ENCODE measurements around the gene HBZ. TPM values are rescaled to one million over a fixed set of nuclear protein-coding genes. Genes with fewer than 3 reads are reported as not detected.
"Not testable (repeated sequence)": the region's sequence is repeated elsewhere in the genome, so short reads cannot be mapped to it uniquely, and the experiment has no call there.

HBZ gene
- total RNA-seq, 4 donors from 2014 or later: 0.76 TPM; not detected in 3

GRCh38 chr16:155031-155398 is 2.6 kb downstream of the HBZ start:
- intact Hi-C loops (cut with DNase I; ENCODE audit: low total_unique reads): no loop called here
- Histone ChIP-seq H3K27me3 (peaks cover 5 to 20% of the 10 kb centered on the region in 2 donors), H3K4me3 (no peak overlapping the region), H3K36me3 (no peaks in the 10 kb centered on the region), H3K4me1 (peaks cover 0 to 6% of the 10 kb centered on the region in 2 donors), H3K27ac (no peak overlapping the region), H3K9me3 (no peaks in the 10 kb centered on the region)
- TF ChIP-seq POLR2A (IDR thresholded peaks at IDR 0.05): no peak
- TF ChIP-seq, protein P1, sequence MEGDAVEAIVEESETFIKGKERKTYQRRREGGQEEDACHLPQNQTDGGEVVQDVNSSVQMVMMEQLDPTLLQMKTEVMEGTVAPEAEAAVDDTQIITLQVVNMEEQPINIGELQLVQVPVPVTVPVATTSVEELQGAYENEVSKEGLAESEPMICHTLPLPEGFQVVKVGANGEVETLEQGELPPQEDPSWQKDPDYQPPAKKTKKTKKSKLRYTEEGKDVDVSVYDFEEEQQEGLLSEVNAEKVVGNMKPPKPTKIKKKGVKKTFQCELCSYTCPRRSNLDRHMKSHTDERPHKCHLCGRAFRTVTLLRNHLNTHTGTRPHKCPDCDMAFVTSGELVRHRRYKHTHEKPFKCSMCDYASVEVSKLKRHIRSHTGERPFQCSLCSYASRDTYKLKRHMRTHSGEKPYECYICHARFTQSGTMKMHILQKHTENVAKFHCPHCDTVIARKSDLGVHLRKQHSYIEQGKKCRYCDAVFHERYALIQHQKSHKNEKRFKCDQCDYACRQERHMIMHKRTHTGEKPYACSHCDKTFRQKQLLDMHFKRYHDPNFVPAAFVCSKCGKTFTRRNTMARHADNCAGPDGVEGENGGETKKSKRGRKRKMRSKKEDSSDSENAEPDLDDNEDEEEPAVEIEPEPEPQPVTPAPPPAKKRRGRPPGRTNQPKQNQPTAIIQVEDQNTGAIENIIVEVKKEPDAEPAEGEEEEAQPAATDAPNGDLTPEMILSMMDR (IDR thresholded peaks at IDR 0.05): no peak
- no peak for DNase-seq

GRCh38 chr16:159136-159849 is 6.8 kb downstream of the HBZ start:
- Histone ChIP-seq H3K27me3 (peaks cover 4 to 19% of the 10 kb centered on the region in 2 donors), H3K27ac (no peak overlapping the region), H3K9me3 (no peaks in the 10 kb centered on the region), H3K4me3 (no peak overlapping the region), H3K36me3 (no peaks in the 10 kb centered on the region), H3K4me1 (peaks cover 0 to 4% of the 10 kb centered on the region in 2 donors)
- intact Hi-C loops (cut with DNase I; ENCODE audit: low total_unique reads): no loop called here
- TF ChIP-seq, protein P1 (IDR thresholded peaks at IDR 0.05): no peak
- no peak for TF ChIP-seq POLR2A (IDR thresholded peaks at IDR 0.05)
- no peak for DNase-seq

DNA sequence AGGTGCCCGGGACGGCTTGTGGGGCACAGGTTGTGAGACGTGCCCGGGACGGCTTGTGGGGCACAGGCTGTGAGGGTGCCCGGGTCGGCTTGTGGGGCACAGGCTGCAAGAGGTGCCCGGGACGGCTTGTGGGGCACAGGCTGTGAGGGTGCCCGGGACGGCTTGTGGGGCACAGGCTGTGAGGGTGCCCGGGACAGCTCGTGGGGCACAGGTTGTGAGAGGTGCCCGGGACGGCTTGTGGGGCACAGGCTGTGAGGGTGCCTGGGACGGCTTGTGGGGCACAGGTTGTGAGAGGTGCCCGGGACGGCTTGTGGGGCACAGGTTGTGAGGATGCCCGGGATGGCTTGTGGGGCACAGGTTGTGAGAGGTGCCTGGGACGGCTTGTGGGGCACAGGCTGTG is 7.8 kb downstream of the HBZ start:
- H3K36me3 ChIP-seq; intact Hi-C loops (cut with DNase I; ENCODE audit: low total_unique reads); H3K9me3 ChIP-seq; H3K4me1 ChIP-seq; H3K27ac ChIP-seq; H3K4me3 ChIP-seq; DNase-seq: not testable (repeated sequence)
- H3K27me3 ChIP-seq: peaks cover 2 to 13% of the 10 kb centered on the region in 2 donors

DNA sequence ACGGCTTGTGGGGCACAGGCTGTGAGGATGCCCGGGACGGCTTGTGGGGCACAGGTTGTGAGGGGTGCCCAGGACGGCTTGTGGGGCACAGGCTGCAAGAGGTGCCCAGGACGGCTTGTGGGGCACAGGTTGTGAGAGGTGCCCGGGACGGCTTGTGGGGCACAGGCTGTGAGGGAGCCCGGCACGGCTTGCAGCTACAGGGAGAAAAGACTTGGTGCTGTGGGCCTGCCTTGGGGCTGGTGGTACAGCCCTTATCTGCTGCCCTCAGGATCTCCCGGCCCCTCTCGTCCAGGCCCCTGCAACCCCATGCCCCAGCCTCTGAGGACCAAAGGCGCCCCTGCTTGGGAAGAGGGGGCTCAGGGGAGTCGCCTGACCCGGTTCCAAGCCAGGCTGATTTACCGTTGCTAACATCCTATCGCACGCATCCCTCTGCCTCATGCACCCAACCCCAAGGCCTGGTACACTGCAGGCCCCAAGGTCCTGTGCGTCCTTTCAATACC is 8.3 kb downstream of the HBZ start:
- Histone ChIP-seq H3K9me3 (no peaks in the 10 kb centered on the region), H3K27me3 (peaks cover 7 to 16% of the 10 kb centered on the region in 2 donors), H3K36me3 (no peaks in the 10 kb centered on the region), H3K4me1 (peaks cover 0 to 9% of the 10 kb centered on the region in 2 donors), H3K27ac (no peak overlapping the region), H3K4me3 (no peak overlapping the region)
- TF ChIP-seq, protein P1 (IDR thresholded peaks at IDR 0.05): no peak
- TF ChIP-seq POLR2A (IDR thresholded peaks at IDR 0.05): no peak
- intact Hi-C loops (cut with DNase I; ENCODE audit: low total_unique reads): no loop called here
- no peak for DNase-seq

DNA sequence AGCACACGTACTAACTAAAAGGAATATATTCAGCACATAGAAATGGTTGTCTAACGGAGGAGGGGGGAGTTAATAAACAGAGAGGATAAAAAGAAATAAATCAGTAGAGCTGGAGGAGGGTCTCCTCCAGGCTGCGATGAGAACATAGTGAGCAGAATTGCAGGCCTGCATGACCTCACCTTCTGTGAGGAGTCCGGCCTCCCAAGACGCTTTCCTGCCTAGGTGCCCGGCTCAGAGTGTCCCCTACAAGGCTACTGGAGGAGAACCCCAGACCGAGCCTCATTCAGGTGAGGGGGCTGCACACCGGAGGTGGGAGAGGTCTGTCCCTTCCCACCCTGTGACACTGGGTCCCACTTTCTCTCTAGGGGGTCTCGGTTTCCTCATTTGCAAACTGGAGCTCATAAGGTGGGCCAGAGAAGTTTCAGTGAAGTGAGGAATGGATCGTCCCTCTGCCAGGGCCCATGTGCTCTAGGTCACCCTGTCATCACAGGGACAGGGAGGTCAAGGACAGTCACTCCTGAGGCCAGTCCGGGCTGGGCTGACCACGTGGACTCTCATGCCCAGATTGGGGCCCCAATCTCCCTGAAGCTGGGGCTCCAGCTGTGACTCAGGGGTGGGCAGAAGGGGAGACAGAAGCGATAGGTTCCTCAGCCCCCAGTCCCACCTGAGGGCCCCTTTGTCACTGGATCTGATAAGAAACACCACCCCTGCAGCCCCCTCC is 10.0 kb downstream of the HBZ start:
- peaks cover 0 to 17% of the 10 kb centered on the region in 2 donors for H3K4me1 ChIP-seq
- H3K9me3 ChIP-seq: no peaks in the 10 kb centered on the region
- DNase-seq: no peak
- intact Hi-C loops (cut with DNase I; ENCODE audit: low total_unique reads): no loop called here
- no peak overlapping the region for H3K4me3 ChIP-seq
- H3K27ac ChIP-seq: no peak overlapping the region
- no peaks in the 10 kb centered on the region for H3K36me3 ChIP-seq
- TF ChIP-seq, protein P1 (IDR thresholded peaks at IDR 0.05): no peak
- TF ChIP-seq POLR2A (IDR thresholded peaks at IDR 0.05): no peak
- H3K27me3 ChIP-seq: peaks cover 18 to 25% of the 10 kb centered on the region in 2 donors

- H3K27ac ChIP-seq; DNase-seq; H3K36me3 ChIP-seq; intact Hi-C loops (cut with DNase I; ENCODE audit: low total_unique reads); H3K9me3 ChIP-seq; H3K4me3 ChIP-seq: not testable (repeated sequence)
- H3K4me1 ChIP-seq: peaks cover 0 to 17% of the 10 kb centered on the region in 2 donors
- H3K27me3 ChIP-seq: peaks cover 22 to 32% of the 10 kb centered on the region in 2 donors
Measured at GRCh38 chr16:163139-163538, 10.7 kb downstream of the HBZ start.

DNA sequence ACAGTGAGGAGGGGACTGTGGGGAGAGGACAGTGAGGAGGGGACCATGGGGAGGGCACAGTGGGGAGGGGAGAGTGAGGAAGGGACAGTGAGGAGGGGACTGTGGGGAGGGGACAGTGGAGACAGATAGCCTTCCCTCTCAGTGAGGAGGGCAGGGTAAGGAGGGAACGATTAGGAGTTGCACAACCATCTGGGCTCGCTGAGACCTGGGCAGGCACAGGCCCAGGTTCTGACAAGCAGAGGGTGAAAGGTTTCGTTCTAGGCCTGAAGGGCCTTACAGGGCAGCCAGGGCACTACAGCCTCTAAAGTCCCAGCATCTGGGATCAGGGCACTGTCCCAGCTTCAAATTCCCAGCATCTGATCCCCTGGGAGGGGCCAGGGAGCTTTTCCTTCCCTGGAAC is 11.3 kb downstream of the HBZ start:
- intact Hi-C loops (cut with DNase I; ENCODE audit: low total_unique reads); DNase-seq: not testable (repeated sequence)

GRCh38 chr16:164134-164823 is 11.8 kb downstream of the HBZ start:
- H3K27ac ChIP-seq; H3K9me3 ChIP-seq; DNase-seq; intact Hi-C loops (cut with DNase I; ENCODE audit: low total_unique reads); H3K36me3 ChIP-seq; H3K4me3 ChIP-seq: not testable (repeated sequence)
- Histone ChIP-seq H3K4me1 (peaks cover 0 to 17% of the 10 kb centered on the region in 2 donors), H3K27me3 (peaks cover 25 to 44% of the 10 kb centered on the region in 2 donors)

More for the DNA sequence above, 11.3 kb downstream of the HBZ start:
- peaks cover 0 to 17% of the 10 kb centered on the region in 2 donors for H3K4me1 ChIP-seq
- not testable (repeated sequence) for H3K4me3 ChIP-seq, H3K9me3 ChIP-seq, H3K27ac ChIP-seq, H3K36me3 ChIP-seq
- peaks cover 24 to 38% of the 10 kb centered on the region in 2 donors for H3K27me3 ChIP-seq

Measured in uterus (tissue), 4 donors.